ENCODE data around the gene ZNF497. TPM values are rescaled to one million over a fixed set of nuclear protein-coding genes. Genes with fewer than 3 reads are reported as not detected.

Gene ZNF497
- total RNA-seq, 4 donors from 2014 or later = 0.70 to 4.4 (median 2.1) TPM; not detected in 1

DNA sequence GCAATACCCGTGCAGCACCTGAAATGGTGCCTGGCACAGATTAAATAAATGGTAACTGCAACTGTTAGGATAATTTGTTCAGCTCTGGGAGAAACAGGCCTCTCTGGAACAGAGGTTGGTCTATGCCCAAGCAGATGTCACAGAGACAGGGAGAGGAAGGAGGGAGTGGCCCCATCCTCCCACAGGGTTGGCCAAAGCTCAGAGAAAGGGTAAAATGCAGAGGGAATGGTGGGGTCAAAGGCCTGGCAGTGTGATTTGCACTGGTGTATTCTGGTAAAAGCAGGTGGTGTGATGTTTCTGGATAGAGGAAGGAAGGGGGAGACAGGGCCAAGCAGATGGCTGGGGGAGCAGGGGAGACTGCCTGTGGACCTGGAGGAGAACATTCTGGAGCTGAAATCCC is 26.3 kb downstream of the ZNF497 start:
- Histone ChIP-seq H3K27me3 (no peaks in the 10 kb centered on the region), H3K27ac (no peak overlapping the region), H3K9me3 (no peaks in the 10 kb centered on the region), H3K4me3 (no peak overlapping the region), H3K36me3 (peaks cover 0 to 41% (median 0%) of the 10 kb centered on the region in 3 donors), H3K4me1 (no peaks in the 10 kb centered on the region)
- no peak for DNase-seq
- TF ChIP-seq POLR2A (IDR thresholded peaks at IDR 0.05) = no peak
- TF ChIP-seq, protein P1, sequence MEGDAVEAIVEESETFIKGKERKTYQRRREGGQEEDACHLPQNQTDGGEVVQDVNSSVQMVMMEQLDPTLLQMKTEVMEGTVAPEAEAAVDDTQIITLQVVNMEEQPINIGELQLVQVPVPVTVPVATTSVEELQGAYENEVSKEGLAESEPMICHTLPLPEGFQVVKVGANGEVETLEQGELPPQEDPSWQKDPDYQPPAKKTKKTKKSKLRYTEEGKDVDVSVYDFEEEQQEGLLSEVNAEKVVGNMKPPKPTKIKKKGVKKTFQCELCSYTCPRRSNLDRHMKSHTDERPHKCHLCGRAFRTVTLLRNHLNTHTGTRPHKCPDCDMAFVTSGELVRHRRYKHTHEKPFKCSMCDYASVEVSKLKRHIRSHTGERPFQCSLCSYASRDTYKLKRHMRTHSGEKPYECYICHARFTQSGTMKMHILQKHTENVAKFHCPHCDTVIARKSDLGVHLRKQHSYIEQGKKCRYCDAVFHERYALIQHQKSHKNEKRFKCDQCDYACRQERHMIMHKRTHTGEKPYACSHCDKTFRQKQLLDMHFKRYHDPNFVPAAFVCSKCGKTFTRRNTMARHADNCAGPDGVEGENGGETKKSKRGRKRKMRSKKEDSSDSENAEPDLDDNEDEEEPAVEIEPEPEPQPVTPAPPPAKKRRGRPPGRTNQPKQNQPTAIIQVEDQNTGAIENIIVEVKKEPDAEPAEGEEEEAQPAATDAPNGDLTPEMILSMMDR (IDR thresholded peaks at IDR 0.05) = no peak

DNA sequence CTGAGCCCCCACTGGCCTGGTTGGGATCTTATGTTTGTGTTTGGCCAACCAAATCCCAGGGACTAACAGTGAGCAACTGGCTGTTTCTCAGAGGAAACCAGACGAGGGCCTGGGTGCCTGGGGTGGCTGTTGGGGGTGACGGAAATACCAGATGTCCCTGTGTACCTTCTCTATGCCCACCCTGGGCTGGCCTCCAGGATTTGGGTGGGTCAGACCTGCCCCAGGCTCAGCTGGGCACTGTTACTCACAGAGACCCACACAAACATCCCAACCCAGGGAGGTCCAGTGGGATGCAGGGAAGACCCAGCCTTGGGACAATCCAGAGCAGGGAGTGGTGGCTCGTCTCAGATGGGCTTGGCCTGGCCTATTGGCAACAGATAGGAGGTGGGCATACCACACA is 26.9 kb downstream of the ZNF497 start:
- Histone ChIP-seq H3K4me3 (no peak overlapping the region), H3K4me1 (no peaks in the 10 kb centered on the region), H3K27me3 (no peaks in the 10 kb centered on the region), H3K27ac (no peak overlapping the region), H3K36me3 (peaks cover 0 to 41% (median 0%) of the 10 kb centered on the region in 3 donors), H3K9me3 (no peaks in the 10 kb centered on the region)
- DNase-seq = no peak
- TF ChIP-seq, protein P1 (IDR thresholded peaks at IDR 0.05) = no peak
- no peak for TF ChIP-seq POLR2A (IDR thresholded peaks at IDR 0.05)

DNA sequence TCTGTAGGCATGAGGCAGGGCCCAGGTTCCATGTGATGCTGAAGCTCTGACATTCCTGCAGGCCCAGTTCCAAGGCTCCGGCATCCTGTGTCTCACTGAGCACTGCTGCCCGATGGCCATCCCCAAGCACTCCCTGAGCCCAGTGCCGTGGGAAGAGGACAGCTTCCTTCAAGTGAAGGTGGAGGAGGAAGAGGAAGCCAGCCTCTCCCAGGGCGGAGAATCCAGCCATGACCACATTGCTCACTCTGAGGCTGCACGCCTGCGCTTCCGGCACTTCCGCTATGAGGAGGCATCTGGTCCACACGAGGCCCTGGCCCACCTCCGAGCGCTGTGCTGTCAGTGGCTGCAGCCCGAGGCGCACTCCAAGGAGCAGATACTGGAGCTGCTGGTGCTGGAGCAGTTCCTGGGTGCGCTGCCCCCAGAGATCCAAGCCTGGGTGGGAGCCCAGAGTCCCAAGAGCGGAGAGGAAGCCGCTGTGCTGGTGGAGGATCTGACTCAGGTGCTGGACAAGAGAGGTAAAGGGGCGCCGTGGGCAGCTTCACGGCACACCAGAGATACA is 27.8 kb downstream of the ZNF497 start:
- Histone ChIP-seq H3K4me1 (no peaks in the 10 kb centered on the region), H3K27me3 (no peaks in the 10 kb centered on the region), H3K36me3 (peaks cover 0 to 41% (median 0%) of the 10 kb centered on the region in 3 donors), H3K27ac (no peak overlapping the region), H3K4me3 (no peak overlapping the region), H3K9me3 (no peaks in the 10 kb centered on the region)
- no peak for TF ChIP-seq POLR2A (IDR thresholded peaks at IDR 0.05)
- TF ChIP-seq, protein P1 (IDR thresholded peaks at IDR 0.05) = no peak
- no peak for DNase-seq

DNA sequence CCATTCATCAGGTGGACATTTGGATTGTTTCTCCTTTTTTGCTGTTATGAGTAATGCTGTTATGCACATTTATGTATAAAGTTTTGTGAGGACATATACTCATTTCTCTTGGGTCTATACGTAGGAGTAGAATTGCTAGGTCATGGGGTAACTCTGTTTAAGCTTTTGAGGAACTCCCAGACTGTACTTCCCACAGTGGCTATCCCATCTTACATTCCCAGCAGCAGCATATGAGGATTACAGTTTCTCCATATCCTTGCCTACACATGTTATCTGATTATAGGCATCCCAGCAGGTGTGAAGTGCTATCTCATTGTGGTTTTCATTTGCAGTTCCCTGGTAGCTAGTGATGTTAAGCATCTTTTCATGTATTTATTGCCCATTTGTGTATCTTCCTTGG is 29.9 kb downstream of the ZNF497 start:
- Histone ChIP-seq H3K4me1 (peaks cover 0 to 6% (median 3%) of the 10 kb centered on the region in 4 donors), H3K9me3 (no peaks in the 10 kb centered on the region), H3K4me3 (no peak overlapping the region), H3K27ac (no peak overlapping the region), H3K27me3 (no peaks in the 10 kb centered on the region), H3K36me3 (peaks cover 0 to 22% (median 0%) of the 10 kb centered on the region in 3 donors)
- TF ChIP-seq, protein P1 (IDR thresholded peaks at IDR 0.05) = no peak
- no peak for TF ChIP-seq POLR2A (IDR thresholded peaks at IDR 0.05)
- no peak for DNase-seq

DNA sequence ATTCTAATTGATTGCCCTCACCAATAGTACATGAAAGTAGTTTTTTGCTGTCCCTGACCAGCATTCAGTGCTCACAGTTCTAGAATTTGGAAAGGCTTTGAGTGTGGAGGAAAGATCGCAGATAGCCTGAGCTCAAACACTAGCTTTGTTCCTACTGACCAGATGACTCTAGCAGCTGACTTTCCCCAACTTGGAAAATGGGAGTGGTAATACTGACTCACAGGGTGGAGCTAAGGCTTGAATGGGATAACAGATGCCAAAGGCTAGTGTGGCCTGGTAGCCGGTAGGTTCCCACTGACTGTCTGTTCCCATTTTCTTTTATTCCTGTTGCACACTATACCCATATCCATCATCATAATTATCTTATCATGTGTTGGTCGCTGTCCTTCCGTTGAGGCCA is 32.1 kb downstream of the ZNF497 start:
- no peaks in the 10 kb centered on the region for H3K27me3 ChIP-seq
- no peak overlapping the region for H3K4me3 ChIP-seq
- no peaks in the 10 kb centered on the region for H3K9me3 ChIP-seq
- no peak overlapping the region for H3K27ac ChIP-seq
- H3K36me3 ChIP-seq = peaks cover 0 to 9% (median 0%) of the 10 kb centered on the region in 3 donors
- TF ChIP-seq POLR2A (IDR thresholded peaks at IDR 0.05) = no peak
- TF ChIP-seq, protein P1 (IDR thresholded peaks at IDR 0.05) = no peak
- peak in 1 of 3 donors; percentile 2 for DNase-seq
- peaks cover 0 to 18% (median 7%) of the 10 kb centered on the region in 4 donors for H3K4me1 ChIP-seq

Data from Peyer's patch (tissue), 4 donors.